ENCODE data around the gene GRHL3.

Gene GRHL3

GRCh38 chr1:24392604-24392946, 73.4 kb downstream of the GRHL3 start:
- DNase-seq (ENCODE audit: insufficient read length) (no peak), FAIRE-seq (peak; percentile 46)
- TF ChIP-seq POLR2AphosphoS5 (IDR thresholded peaks at IDR 0.05; ENCODE audit: low read depth, low read length) (no peak), TAF1 (IDR thresholded peaks at IDR 0.05; ENCODE audit: borderline replicate concordance, low read depth, low read length) (no peak), POLR2A (IDR thresholded peaks at IDR 0.05; ENCODE audit: low read depth, low read length) (no peak; the same call in 1 of the 2 replicates)

- no peak for TF ChIP-seq TAF1 (IDR thresholded peaks at IDR 0.05; ENCODE audit: borderline replicate concordance, low read depth, low read length)
- no peak for TF ChIP-seq POLR2A (IDR thresholded peaks at IDR 0.05; ENCODE audit: low read depth, low read length)
- no peak for TF ChIP-seq POLR2AphosphoS5 (IDR thresholded peaks at IDR 0.05; ENCODE audit: low read depth, low read length)
- FAIRE-seq, result peak; percentile 83
- no peak for DNase-seq (ENCODE audit: insufficient read length)
Measured at GRCh38 chr1:24392982-24393650, 74.0 kb downstream of the GRHL3 start.

GRCh38 chr1:24393892-24394291, 74.7 kb downstream of the GRHL3 start:
- no peak for TF ChIP-seq POLR2AphosphoS5 (IDR thresholded peaks at IDR 0.05; ENCODE audit: low read depth, low read length)
- no peak for TF ChIP-seq TAF1 (IDR thresholded peaks at IDR 0.05; ENCODE audit: borderline replicate concordance, low read depth, low read length)
- TF ChIP-seq POLR2A (IDR thresholded peaks at IDR 0.05; ENCODE audit: low read depth, low read length), result no peak
- no peak for DNase-seq (ENCODE audit: insufficient read length)
- no peak for FAIRE-seq

GRCh38 chr1:24400065-24400464, 80.9 kb downstream of the GRHL3 start:
- FAIRE-seq (no peak), DNase-seq (ENCODE audit: insufficient read length) (no peak)
- TF ChIP-seq TAF1 (IDR thresholded peaks at IDR 0.05; ENCODE audit: borderline replicate concordance, low read depth, low read length), result no peak
- TF ChIP-seq POLR2A (IDR thresholded peaks at IDR 0.05; ENCODE audit: low read depth, low read length), result no peak
- no peak for TF ChIP-seq POLR2AphosphoS5 (IDR thresholded peaks at IDR 0.05; ENCODE audit: low read depth, low read length)

GRCh38 chr1:24403806-24404205, 84.6 kb downstream of the GRHL3 start:
- TF ChIP-seq POLR2A (IDR thresholded peaks at IDR 0.05; ENCODE audit: low read depth, low read length) (no peak), POLR2AphosphoS5 (IDR thresholded peaks at IDR 0.05; ENCODE audit: low read depth, low read length) (no peak), TAF1 (IDR thresholded peaks at IDR 0.05; ENCODE audit: borderline replicate concordance, low read depth, low read length) (no peak)
- DNase-seq (ENCODE audit: insufficient read length) (no peak), FAIRE-seq (no peak)

Data from GM12892 (cell line).